H1 (cell line): ENCODE results near the gene SUPT20H. TPM values are rescaled to one million over a fixed set of nuclear protein-coding genes. Genes with fewer than 3 reads are reported as not detected.

ENCODE experiments used
- CTCF ChIA-PET: fragments of 300-600 bp; sonication (Branson Sonifier 250); formaldehyde crosslinking; loops from one replicate; lab custom pipeline; 2021; ENCODE audit not compliant: partially characterized antibody; lab: Charles Lee
- POLR2A ChIA-PET: fragments of 300-600 bp; sonication (Branson Sonifier 250); formaldehyde crosslinking; loops from one replicate; lab custom pipeline; 2021; ENCODE audit warnings: inconsistent platforms; ENCODE audit not compliant: partially characterized antibody; lab: Charles Lee
- DNase-seq, 2 experiments: peaks; one replicate each; pipeline versions ENCODE4 v3.0.0 to v3.0.0-alpha.2; 2010 to 2022; ENCODE audit warnings: low spot score in 2 of 2, low read depth in 1 of 2, mixed read lengths in 1 of 2
- FAIRE-seq: peaks from 2 replicates; lab custom pipeline; 2011; peaks lifted over from hg19 to GRCh38; lab: Jason Lieb, UNC
- H2AFZ ChIP-seq: 2 replicates; pipeline ENCODE4 v1.8.1; 2012; ENCODE audit warnings: low read length, inconsistent platforms
- H2AK5ac ChIP-seq: 2 replicates; pipeline ENCODE4 v1.6.1; 2013; ENCODE audit warnings: low read depth, low read length
- H2BK120ac ChIP-seq: replicated peaks from 2 replicates; pipeline ENCODE3; 2013; ENCODE audit warnings: low read depth, low read length, inconsistent platforms
- H2BK12ac ChIP-seq: 2 replicates; pipeline ENCODE4 v1.6.1; 2013; ENCODE audit warnings: low read depth, low read length
- H2BK15ac ChIP-seq: 2 replicates; pipeline ENCODE4 v1.6.1; 2013; ENCODE audit warnings: low read length
- H2BK20ac ChIP-seq: 2 replicates; pipeline ENCODE4 v1.6.1; 2013; ENCODE audit warnings: low read length
- H2BK5ac ChIP-seq: 2 replicates; pipeline ENCODE4 v1.6.1; 2013; ENCODE audit warnings: low read depth, low read length
- H3K14ac ChIP-seq: 2 replicates; pipeline ENCODE4 v1.6.1; 2013; ENCODE audit warnings: inconsistent platforms; ENCODE audit not compliant: insufficient read length
- H3K18ac ChIP-seq: 2 replicates; pipeline ENCODE4 v1.6.1; 2013; ENCODE audit warnings: low read length; ENCODE audit errors: extremely low read depth
- H3K23ac ChIP-seq: 2 replicates; pipeline ENCODE4 v1.6.1; 2013; ENCODE audit warnings: inconsistent platforms; ENCODE audit not compliant: insufficient read length
- H3K23me2 ChIP-seq: 2 replicates; pipeline ENCODE4 v1.6.1; 2013; ENCODE audit warnings: low read depth, low read length
- H3K27ac ChIP-seq: 2 replicates; pipeline ENCODE4 v1.6.1; 2011; ENCODE audit warnings: low read depth, low read length, inconsistent platforms
- H3K27me3 ChIP-seq, 4 experiments: replicated peaks in 1 of 4; 1 replicate in 1 of 4; 2 replicates in 3 of 4; pipeline versions ENCODE4 v1.6.1 to v1.8.1; 2011 to 2013; ENCODE audit warnings: low read length in 3 of 4, mild to moderate bottlenecking in 3 of 4, inconsistent platforms in 2 of 4, mixed read lengths in 2 of 4, moderate library complexity in 1 of 4; ENCODE audit not compliant: control insufficient read depth in 3 of 4, insufficient read depth in 3 of 4; ENCODE audit errors: extremely low read depth in 1 of 4
- H3K36me3 ChIP-seq, 4 experiments: 2 replicates each; pipeline versions ENCODE4 v1.6.1 to v1.8.1; 2011 to 2013; ENCODE audit warnings: mild to moderate bottlenecking in 4 of 4, low read length in 3 of 4, moderate library complexity in 2 of 4, control low read depth in 1 of 4, inconsistent platforms in 1 of 4; ENCODE audit not compliant: insufficient read depth in 4 of 4, control insufficient read depth in 2 of 4
- H3K4ac ChIP-seq: replicated peaks from 2 replicates; pipeline ENCODE3; 2013; ENCODE audit warnings: low read length, low read depth, mixed read lengths, inconsistent platforms; ENCODE audit not compliant: insufficient read length
- H3K4me1 ChIP-seq, 4 experiments: replicated peaks in 1 of 4; 1 replicate in 1 of 4; 2 replicates in 3 of 4; pipeline versions ENCODE4 v1.6.1 to v1.8.1; 2011 to 2013; ENCODE audit warnings: low read length in 3 of 4, inconsistent platforms in 2 of 4, mixed read lengths in 1 of 4; ENCODE audit not compliant: insufficient read depth in 4 of 4, control insufficient read depth in 3 of 4
- H3K4me2 ChIP-seq, 2 experiments: 2 replicates each; pipeline versions ENCODE4 v1.6.1 to v1.8.1; 2011 to 2013; ENCODE audit warnings: low read depth in 2 of 2, low read length in 2 of 2, control low read depth in 1 of 2, inconsistent platforms in 1 of 2, mild to moderate bottlenecking in 1 of 2; ENCODE audit not compliant: insufficient read depth in 1 of 2
- H3K4me3 ChIP-seq, 4 experiments: fragments of 200-600, 300-600 bp in 1 of 4; sonication (generic), shearing (Covaris generic), sonication (Bioruptor Twin) in 1 of 4; 2 replicates each; pipeline versions ENCODE4 v1.5.1 to v1.8.1; 2011 to 2016; ENCODE audit warnings: low read length in 4 of 4, low read depth in 3 of 4, control low read depth in 2 of 4, inconsistent platforms in 2 of 4, mild to moderate bottlenecking in 2 of 4, mixed read lengths in 1 of 4, moderate library complexity in 1 of 4; ENCODE audit not compliant: insufficient read depth in 2 of 4; ENCODE audit errors: extremely low read depth in 1 of 4
- H3K56ac ChIP-seq: replicated peaks from 2 replicates; pipeline ENCODE3; 2013; ENCODE audit warnings: low read depth, mild to moderate bottlenecking, mixed read lengths, low read length, inconsistent platforms; ENCODE audit not compliant: insufficient read length
- H3K79me1 ChIP-seq: 2 replicates; pipeline ENCODE4 v1.6.1; 2013; ENCODE audit warnings: low read depth, low read length, control low read depth
- H3K79me2 ChIP-seq, 2 experiments: 2 replicates each; pipeline versions ENCODE4 v1.6.1 to v1.8.1; 2012 to 2013; ENCODE audit warnings: low read length in 2 of 2, mild to moderate bottlenecking in 2 of 2, inconsistent platforms in 1 of 2; ENCODE audit not compliant: insufficient read depth in 2 of 2, control insufficient read depth in 1 of 2
- H3K9ac ChIP-seq, 4 experiments: replicated peaks in 1 of 4; 1 replicate in 1 of 4; 2 replicates in 3 of 4; pipeline versions ENCODE4 v1.6.1 to v1.8.1; 2011 to 2013; ENCODE audit warnings: low read depth in 3 of 4, low read length in 3 of 4, control low read depth in 2 of 4, mild to moderate bottlenecking in 2 of 4, moderate library complexity in 2 of 4, inconsistent platforms in 1 of 4; ENCODE audit errors: extremely low read depth in 1 of 4
- H3K9me3 ChIP-seq, 2 experiments: 2 replicates each; pipeline versions ENCODE4 v1.6.1 to v1.8.1; 2012 to 2013; ENCODE audit warnings: mild to moderate bottlenecking in 2 of 2, moderate library complexity in 2 of 2, control low read depth in 1 of 2, inconsistent platforms in 1 of 2, low read depth in 1 of 2, low read length in 1 of 2, mixed read lengths in 1 of 2; ENCODE audit not compliant: insufficient read depth in 2 of 2
- H4K20me1 ChIP-seq, 2 experiments: replicated peaks in 1 of 2; 2 replicates each; pipeline versions ENCODE3 to v1.8.1; 2011 to 2013; ENCODE audit warnings: inconsistent platforms in 2 of 2, low read length in 2 of 2, mild to moderate bottlenecking in 1 of 2; ENCODE audit not compliant: insufficient read depth in 2 of 2, control insufficient read depth in 1 of 2
- H4K5ac ChIP-seq: 2 replicates; pipeline ENCODE4 v1.6.1; 2013; ENCODE audit warnings: low read length, low read depth, mixed read lengths, inconsistent platforms; ENCODE audit not compliant: insufficient read length
- H4K8ac ChIP-seq: 2 replicates; pipeline ENCODE4 v1.8.0; 2013; ENCODE audit warnings: mild to moderate bottlenecking, moderate library complexity, low read length, inconsistent platforms; ENCODE audit not compliant: insufficient read depth; ENCODE audit errors: extremely low read depth
- H4K91ac ChIP-seq: replicated peaks from 2 replicates; pipeline ENCODE3; 2013; ENCODE audit warnings: low read length, mixed read lengths, inconsistent platforms; ENCODE audit not compliant: insufficient read length
- GTF2F1 ChIP-seq: IDR thresholded peaks from 2 replicates; pipeline ENCODE4 v1.6.1; 2012; ENCODE audit warnings: low read depth, low read length, improper control_type of control experiment, borderline replicate concordance
- TAF1 ChIP-seq: IDR thresholded peaks from 2 replicates; pipeline ENCODE4 v1.6.1; 2011; ENCODE audit warnings: mild to moderate bottlenecking, low read depth, low read length
- TAF7 ChIP-seq: optimal IDR thresholded peaks from 2 replicates; pipeline ENCODE3; 2011; ENCODE audit warnings: low read depth, mild to moderate bottlenecking, inconsistent platforms, low read length, moderate library complexity, borderline replicate concordance
- polyA plus RNA-seq, 7 experiments: library from polyadenylated mRNA; depleted of rRNA in 3 of 7; stranded (reverse) in 5 of 7; unstranded in 2 of 7; fragments of >200 nt in 5 of 7; fragments of 200-250 nt in 2 of 7; gene quantifications; 1 replicate in 5 of 7; 2 replicates in 1 of 7; 4 replicates in 1 of 7; pipeline versions ENCODE4 v1.2.1 to v1.2.3, GENCODE V29; 2011 to 2013; ENCODE audit warnings: missing spikeins in 2 of 7, mixed read lengths in 2 of 7
- total RNA-seq: library from RNA; stranded (reverse); fragmentation: NEBNext Ultra II Directional; extraction: Animal tissue kit (Norgen Biotek cat#: 25700); gene quantifications from 2 replicates; pipeline ENCODE4 v1.2.1, GENCODE V29; 2021
- TF ChIP-seq, protein P1 (sequence below): IDR thresholded peaks from 2 replicates; pipeline ENCODE4 v1.6.1; 2011; ENCODE audit warnings: low read depth, mild to moderate bottlenecking, low read length; ENCODE audit not compliant: insufficient read depth

Gene SUPT20H
- total and polyA plus RNA-seq, 2 of the 8 experiments (the other 6 are each of a cell fraction or from before 2014, with no cell fraction given) = 69.2 to 75.1 TPM

DNA sequence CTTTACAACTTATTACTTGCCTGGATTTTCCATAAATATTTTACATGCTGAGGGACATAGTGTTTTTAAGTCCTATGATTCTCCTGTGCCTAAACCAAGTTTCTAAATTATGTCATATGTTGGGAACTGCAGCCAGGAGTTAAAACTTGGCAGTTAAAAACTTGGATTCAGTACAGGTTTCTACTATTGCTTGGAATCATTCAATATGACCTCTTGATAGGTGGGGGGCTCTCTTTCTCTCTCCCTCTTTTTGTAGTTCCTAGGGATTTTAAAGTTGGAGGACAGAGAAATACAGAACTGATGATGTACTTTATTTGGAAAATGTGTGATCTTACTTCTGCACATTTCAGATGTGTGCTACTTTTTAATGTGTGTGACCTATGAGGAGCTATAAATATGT is 41.2 kb upstream of the SUPT20H start:
- ChIA-PET CTCF (interaction anchor here (0.7 kb wide), 1 partner anchor 470 kb away, joined by 3 read pairs; no protein-coding TSS in a partner anchor), POLR2A (no interaction called here)
- TF ChIP-seq TAF7 (no peak), GTF2F1 (no peak), TAF1 (no peak)
- TF ChIP-seq, protein P1, sequence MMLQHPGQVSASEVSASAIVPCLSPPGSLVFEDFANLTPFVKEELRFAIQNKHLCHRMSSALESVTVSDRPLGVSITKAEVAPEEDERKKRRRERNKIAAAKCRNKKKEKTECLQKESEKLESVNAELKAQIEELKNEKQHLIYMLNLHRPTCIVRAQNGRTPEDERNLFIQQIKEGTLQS = no peak
- no peak overlapping the region for H3K9ac ChIP-seq
- H2AK5ac ChIP-seq = no peak overlapping the region
- H3K9me3 ChIP-seq = peaks cover 0 to 6% of the 10 kb centered on the region in 2 experiments; a peak in 1 of 4 replicates
- H3K79me1 ChIP-seq = no peaks in the 10 kb centered on the region
- no peaks in the 10 kb centered on the region for H3K36me3 ChIP-seq
- no peak overlapping the region for H3K56ac ChIP-seq
- no peaks in the 10 kb centered on the region for H3K27me3 ChIP-seq
- H2AFZ ChIP-seq = no peak overlapping the region
- no peaks in the 10 kb centered on the region for H3K4me1 ChIP-seq
- no peak overlapping the region for H2BK120ac ChIP-seq
- no peaks in the 10 kb centered on the region for H4K20me1 ChIP-seq
- no peak overlapping the region for H2BK5ac ChIP-seq
- H3K23me2 ChIP-seq = no peaks in the 10 kb centered on the region
- no peak overlapping the region for H4K8ac ChIP-seq
- no peak overlapping the region for H3K27ac ChIP-seq
- no peak overlapping the region for H4K91ac ChIP-seq
- no peak overlapping the region for H2BK12ac ChIP-seq
- FAIRE-seq (no peak), DNase-seq (no peak)
- no peak overlapping the region for H2BK20ac ChIP-seq
- no peak overlapping the region for H2BK15ac ChIP-seq
- no peak overlapping the region for H3K18ac ChIP-seq
- H3K79me2 ChIP-seq = no peaks in the 10 kb centered on the region
- H3K4me3 ChIP-seq = no peak overlapping the region
- H3K14ac ChIP-seq = no peak overlapping the region
- no peak overlapping the region for H4K5ac ChIP-seq
- H3K4me2 ChIP-seq = no peak overlapping the region
- no peak overlapping the region for H3K23ac ChIP-seq
- no peak overlapping the region for H3K4ac ChIP-seq
